GM19397 (cell line): Measurements from ENCODE around the gene FAM240B.

Source experiments
- ATAC-seq: cut with Tn5 transposase; IDR thresholded peaks from one replicate; pipeline ENCODE4 v1.9.1; 2021; ENCODE audit warnings: mild to moderate bottlenecking, moderate library complexity; ENCODE audit not compliant: unreplicated experiment

FAM240B gene

DNA sequence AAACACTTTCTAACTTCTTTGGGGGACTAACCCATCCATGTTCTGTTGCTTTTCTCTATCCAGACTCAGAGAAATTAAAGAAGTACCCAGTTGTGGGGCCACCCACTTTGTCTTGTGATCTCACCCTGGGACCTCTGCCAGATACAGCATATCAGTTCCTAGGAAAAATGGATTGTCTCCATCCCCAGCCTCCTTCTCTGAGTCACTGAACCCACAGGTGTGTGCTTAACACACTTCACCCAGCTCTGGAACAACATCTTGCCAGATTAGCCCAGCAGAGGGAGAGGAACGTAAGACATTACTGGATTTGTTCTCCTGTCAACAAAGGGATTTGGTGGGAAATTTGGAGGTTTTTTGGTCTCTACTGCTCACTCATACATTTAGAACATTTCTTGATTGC lies 19.2 kb downstream of the FAM240B start:
- ATAC-seq, result no peak

DNA sequence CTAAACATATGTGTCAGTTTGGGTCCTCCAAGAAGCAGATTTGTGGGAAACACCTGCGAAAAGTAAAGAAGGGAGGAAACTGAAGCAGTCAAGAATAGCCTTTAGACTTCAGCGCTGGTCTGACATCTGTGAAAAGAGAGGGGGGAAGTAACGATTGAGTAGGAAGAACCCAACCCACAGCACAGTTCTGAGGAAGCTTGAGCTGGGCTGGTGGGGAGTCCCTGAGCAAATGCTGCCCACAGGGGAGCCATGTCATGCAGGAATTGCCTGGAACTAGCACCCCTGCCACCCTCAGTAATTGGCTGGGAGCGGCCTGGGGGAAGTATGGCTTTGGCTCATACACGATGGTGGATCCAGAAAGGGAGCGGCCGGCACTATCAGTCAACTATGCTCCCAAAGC lies 20.6 kb downstream of the FAM240B start:
- ATAC-seq, result no peak

DNA sequence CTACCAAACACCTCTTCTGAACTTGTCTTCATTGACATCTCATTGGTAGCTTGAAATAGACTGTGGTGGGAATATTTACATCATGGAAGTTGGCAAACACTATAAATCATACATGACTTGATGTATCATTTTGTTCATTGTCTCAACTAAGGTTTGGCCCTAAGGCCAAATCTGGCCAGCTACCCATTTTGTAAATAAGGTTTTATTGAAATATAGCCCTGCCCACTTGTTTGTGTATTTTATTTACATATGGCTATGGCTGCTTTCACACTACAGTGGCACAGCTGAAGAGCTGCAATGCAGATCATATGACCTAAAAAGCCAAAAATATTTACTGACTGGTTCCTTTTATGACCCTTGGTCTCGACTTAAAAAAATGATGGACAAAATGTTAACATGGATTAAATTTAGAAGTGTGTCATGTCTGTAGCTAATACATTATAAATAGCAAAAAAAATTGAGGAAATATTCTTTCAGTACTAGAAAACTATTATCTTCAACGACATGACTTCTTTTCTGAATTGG lies 22.1 kb downstream of the FAM240B start:
- no peak for ATAC-seq

DNA sequence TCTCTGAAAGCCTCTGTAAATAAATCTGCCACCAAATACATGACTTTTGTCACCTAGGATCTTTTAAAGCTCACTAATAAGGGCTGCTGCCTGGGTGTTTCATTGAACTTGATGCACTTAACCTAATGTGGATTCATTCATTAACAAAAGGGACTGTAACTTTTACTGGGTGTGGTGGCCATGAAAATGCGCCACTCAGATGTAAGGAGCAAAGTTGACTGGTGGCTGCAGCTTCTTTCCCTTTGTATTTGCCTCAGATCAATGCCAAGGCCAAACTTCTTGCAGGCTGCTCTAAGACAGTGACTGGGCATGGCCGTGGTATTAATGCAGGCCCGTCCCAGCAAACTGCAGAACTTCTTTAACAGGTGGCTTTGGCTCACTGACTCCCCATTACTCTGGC lies 22.9 kb downstream of the FAM240B start:
- ATAC-seq, result no peak

DNA sequence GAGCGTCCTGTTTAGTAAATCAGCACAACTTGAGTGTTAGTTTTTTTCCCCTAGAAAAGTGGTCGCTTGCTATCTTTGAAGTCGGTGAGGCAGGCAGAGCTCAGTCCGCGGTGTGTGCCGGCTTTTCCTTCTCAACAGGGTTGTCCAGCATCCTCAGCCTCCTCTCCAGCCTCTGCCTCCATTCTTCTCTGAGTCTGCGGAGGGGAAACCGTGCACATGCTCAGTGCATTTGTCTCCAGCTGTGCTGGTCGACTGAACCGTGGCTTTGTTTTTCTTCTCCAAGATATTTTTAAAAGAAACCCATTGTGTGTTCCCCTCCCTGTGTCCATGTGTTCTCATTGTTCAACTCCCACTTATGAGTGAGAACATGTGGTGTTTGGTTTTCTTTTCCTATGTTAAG lies 25.3 kb downstream of the FAM240B start:
- ATAC-seq, result no peak

DNA sequence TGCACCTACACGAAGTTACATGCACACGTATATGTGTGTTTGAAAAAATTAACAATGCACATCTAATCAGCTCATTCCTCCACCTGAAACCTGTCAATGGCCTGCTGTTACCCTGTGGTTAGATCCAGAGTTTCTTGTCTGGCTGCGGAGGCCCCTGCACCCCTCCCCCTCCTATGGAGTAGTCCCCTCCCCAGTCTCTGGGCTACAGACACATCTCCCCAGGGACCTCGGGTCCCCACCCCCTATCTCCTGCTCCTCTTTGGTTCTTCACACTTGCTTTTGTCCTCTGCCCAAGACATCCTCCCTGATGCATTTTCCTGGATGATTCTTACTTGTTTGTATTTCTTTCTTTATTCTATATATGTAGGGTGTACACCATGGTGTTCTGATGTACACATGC lies 27.2 kb downstream of the FAM240B start:
- no peak for ATAC-seq

DNA sequence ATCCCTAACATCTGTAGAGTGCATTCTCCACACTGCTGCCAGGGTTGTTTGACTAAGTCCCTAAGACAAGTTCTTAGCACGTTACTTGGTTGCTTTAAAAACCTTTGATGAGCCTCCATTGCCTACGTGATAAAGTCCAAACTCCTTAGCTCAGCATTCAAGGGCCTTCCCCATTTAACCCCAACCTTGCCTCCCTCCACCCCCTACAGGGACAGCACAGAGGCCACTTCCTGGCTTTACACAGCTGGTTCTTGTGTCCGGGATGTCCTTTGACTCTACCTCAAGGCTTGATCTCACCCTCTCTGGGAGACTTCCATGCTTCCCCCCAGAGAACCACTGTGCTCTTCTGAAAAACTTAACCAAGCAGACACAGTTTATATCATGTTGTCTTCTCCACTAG lies 29.4 kb downstream of the FAM240B start:
- no peak for ATAC-seq

DNA sequence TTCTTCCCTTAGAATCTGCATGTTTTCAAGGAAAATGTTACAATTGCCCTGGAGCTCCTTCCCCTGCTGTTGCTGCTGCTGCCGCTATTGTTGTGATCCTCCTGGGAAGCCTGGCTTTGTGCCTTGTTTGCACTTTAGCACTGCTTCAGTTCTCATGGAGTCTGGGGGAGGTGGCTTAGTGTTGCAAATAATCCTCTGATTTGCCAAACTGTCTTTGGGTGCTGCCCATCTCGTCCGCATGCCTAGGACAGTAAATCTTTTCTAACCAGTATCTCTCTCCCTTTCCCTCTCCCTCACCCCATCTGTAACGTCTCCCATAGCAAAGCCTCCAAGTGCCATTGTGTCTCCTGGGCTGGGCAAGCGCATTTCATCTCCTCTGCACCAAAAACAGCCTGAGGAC lies 30.3 kb downstream of the FAM240B start:
- no peak for ATAC-seq

DNA sequence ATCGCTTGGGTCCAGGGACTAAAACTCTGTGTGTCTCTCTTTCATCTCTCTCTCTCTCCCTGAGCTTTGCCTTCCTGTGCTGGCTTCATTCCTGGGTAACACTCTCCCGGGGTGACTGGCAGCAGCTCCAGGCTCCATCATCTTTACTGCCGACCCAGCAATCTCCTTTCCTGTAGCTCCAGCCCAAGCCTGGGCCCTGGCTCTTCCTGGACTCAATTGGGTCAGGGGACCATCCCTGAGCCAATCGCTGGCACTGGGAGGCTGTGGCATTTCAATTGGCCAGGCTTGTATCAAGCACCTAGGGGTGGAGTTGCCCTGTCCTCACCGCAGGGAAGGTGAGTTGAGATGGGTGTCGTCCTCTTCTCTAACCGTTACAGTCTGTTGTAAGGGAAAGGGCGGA lies 31.9 kb downstream of the FAM240B start:
- ATAC-seq, result no peak

DNA sequence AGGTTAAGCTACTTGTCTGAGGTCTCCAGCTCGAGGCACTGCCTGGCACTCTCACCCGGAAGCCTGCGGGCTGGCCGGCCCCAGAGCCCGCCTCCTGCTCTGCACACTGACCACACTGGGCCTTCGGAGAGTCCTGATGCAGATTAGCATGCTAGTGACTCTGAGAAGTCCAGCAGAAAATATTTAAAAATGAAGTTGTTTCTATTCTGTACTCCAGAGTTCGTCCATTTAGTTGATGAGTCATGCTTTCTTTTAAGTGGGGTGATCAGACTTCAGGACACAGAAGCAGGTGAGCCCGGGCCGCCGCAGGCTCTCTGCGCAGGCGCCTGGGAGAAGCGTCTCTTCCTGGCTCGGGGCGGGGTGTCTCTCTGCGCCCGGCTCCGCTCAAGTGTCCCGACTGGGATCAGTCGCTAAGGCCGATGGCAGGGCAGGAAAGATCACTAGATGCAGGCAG lies 32.5 kb downstream of the FAM240B start:
- ATAC-seq, result peak; percentile 63

DNA sequence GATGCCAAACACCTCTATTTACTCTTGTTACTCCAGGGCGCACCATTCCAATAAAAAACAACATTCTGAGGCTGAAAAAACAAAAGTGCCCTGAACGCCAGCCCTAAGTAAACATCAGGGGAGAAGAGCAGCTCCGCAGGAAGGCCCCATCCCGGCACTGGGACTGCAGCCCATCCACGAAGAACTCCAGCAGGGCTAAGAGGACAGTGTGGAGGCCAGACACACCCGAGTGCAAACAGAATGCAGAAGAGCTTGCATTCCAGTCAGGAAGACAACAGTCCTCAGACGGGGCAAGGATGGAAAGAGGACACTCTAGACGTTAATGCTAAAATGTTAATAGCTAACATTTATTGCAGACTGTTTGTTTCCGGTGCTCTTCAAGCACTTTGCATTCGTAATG lies 33.0 kb downstream of the FAM240B start:
- no peak for ATAC-seq

DNA sequence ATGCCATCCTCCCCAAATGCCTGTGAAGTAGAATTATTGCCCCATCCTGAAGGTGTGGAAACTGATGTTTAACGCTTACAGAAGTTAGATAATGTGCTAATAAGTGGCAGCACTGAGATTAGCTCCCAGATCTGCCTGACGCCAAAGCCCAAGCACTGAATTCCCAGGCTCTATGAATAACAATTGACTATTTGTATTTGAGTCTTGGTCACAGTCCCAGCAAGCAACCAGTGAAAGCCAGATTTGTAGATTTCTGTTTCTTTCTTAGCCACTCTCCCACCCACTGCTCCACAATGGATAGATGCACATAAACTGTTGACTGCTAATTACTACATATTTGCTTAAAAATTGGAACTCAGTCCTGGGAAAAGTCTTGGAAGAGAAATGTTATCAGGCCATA lies 34.4 kb downstream of the FAM240B start:
- ATAC-seq, result no peak

DNA sequence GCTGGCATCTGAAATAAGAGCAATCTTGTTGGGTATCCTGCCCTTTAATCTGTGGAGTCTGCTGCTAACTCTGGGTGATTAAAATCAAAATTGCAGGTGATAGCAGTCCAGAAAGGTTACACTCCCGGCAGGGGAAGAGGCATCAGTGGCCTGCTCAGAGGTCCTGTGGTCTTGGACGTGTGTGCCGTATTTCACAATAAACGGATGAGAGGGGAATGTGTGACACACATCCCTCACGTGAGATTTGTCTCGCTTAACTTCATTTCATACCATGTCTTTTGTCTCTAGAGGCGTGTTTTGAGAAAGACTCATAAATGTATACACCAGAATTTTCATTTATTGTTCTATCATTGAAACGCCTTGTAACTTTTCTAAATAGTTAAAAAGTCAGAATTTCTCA lies 36.6 kb downstream of the FAM240B start:
- no peak for ATAC-seq

DNA sequence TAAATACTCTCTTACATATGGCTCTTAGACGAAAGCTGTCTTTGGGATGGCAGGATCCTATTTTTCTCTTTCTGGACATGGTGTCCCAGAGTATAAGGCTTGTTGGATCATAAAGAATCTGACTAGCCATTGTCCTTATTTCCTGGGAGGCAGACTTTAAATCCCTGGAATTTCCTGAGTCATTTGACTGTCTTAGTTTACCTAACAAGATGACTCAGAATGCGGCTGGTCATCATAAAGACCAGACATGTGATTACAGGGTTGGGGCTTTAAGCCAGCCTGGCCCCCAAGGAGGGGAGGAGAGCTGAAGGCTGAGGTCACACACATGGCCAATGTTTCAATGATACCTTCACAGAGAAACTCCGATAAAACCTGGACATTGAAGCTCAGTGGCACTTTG lies 37.2 kb downstream of the FAM240B start:
- no peak for ATAC-seq

DNA sequence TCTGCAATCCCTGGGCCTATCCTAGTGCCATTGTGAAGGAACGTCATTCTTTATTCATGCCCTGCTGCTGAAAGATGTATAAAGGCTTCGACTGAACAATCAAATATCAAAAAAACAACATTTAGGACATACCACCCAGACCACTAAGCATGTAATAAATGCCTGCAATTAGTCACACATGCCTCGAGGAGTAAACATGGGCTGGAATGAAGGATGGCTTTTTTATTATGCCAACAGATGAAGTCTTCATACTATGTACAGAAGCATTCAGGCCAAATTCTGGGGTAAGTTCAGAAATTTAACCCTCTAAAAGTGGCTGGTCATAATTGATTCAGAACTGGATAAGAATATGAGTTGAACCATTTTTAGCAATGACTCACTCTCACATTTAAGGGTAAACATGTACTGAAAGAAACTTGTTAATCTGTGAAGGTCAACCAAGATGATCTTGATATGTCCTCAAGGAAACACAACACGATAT lies 38.1 kb downstream of the FAM240B start:
- no peak for ATAC-seq

DNA sequence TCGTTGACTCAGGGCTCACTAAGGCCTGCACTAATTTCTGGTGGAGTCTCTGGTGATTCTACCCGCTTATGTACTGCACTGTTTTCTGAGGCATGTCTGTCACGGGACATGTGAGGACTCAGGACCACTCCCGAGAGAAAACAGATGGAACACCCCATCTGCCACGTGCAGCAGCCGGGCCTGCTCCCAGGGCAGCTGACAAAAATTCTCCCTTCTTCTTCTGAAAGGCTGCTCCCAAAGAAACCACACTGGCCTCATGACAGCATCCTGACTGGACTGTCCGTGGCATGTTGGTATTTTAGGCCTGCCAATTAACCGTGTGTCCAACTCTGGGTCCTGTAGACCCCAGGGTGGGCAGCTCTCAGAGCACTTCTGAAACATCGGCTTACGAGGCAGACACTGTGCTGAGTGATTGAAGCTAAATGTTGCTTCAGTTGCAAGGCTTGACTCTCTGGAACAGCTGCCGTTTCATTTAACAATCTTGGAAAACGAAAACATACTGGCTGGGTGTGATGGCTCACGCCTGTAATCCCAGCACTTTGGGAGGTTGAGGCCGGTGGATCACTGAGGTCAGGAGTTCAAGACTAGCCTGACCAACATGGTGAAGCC lies 39.0 kb downstream of the FAM240B start:
- ATAC-seq, result no peak

DNA sequence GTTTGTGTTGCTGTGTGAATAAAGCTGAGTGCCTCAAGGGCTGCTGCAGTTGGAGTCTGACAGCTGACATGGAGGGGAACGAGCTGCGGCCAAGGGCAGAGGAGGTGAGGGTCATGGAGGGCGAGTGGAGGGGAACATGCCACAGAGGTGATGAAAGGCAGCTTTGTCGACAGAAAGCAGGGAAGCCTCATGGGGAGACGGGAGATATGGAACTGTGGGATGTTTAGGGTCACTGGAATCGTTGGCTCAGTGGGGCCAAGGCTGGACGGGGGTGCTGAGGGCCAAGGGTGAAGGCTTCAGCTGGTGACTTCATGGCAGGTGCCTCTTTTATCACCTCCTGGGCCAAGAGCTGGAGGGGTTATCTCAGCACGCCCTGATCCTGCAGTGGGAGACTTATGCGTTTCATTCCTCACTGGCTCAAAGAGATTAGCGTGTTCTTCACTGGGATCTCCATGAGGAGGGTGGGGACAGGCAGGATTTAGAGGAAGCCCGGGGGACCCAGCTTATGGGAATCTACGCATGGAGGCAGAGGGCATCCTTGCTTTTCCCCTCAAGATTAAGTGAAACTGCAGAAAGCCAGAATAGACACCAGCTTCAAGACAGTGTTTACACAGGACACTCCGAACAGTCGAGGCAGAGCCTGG lies 42.2 kb downstream of the FAM240B start:
- ATAC-seq, result no peak

DNA sequence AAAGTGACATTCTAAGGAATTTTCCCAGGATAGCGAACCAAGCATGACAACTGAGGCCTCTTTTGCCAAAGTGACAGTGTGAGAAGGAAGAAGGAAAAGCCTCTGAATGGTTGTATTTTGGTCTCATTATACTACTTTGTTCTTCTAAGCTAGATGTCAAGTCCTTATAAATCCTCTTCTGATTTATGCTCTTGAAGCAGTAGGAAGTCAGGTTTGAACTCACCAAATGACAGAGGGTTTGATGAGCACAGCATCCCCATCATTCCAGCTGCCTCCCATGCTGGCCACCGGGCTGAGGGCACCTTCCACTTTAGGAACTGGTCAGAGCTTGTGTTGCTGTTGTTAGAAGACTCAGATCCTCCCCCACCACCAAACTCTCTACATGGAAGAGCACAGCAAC lies 44.1 kb downstream of the FAM240B start:
- ATAC-seq, result no peak

DNA sequence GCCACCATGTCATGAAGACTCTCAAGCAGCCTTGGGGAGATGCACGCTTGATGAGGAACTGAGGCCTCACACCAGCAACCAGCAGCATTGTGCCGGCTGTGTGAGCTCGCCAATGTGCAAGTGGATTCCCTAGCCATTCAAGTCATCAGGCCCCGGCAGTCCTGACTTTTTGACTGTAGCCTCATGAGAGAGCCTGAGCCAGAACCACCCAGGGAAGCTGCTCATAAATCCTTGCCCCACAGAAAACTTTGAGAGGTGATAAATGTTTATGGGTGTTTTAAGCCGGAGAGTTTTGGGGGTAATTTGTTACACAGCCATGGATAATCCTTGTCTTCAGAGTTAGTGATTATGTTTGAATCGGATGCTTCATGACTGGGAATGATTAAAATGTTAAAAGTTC lies 44.7 kb downstream of the FAM240B start:
- ATAC-seq, result no peak

DNA sequence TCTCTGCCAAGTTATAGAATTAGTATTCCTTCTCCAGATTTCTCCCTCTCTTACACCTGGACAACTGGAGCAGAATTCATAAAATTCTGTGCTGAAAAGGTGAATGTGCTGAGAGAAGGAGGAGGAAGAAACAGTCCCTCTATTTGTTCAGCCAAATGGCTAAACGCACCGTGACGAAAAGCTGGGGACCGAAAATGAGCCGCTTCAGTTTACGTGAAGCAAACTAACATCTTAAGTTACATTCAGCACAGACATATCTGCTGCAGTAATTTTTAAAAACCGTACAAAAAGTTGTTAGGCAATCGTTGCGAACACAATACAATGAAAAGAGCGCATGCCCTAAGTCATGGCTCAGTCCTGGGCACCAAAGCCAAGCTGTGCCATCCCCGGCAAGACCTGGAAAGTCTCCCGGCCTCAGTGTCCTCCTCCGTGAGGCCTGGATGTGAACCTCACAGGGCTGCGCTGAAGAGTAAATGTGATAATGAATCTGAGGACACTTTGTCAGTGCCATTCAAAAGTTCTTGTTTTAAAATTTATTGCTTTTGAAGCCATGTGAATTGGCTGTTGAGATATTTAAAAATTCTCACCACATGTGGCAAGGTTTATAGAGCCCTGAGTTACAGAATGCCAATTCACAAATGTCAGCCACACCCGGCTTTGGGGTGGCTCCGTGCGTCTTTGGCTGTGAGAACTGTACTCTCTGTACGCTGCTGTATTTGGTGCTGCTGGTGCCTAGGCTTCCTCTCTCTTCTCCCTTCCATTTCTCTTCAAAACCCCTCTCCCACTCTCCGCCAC lies 46.3 kb downstream of the FAM240B start:
- ATAC-seq, result no peak

DNA sequence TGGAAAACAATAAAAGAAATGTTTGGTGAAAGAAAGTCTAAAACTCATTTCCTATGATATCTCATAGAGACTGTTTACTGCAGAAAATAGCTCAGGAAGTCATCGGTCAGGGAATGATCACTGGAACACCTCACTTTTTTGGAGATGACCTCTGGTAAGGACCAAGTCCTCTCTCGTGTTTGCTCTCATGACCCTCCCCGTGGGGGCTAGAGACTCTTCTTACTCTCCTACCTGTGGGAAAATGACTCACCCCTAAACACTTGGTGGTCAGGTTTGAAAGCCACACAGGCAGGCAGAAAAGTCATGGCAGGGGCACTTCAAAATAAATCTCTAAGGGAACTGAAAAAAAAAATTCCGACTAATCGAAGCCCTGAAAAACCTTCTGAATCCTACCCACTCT lies 48.2 kb downstream of the FAM240B start:
- no peak for ATAC-seq

DNA sequence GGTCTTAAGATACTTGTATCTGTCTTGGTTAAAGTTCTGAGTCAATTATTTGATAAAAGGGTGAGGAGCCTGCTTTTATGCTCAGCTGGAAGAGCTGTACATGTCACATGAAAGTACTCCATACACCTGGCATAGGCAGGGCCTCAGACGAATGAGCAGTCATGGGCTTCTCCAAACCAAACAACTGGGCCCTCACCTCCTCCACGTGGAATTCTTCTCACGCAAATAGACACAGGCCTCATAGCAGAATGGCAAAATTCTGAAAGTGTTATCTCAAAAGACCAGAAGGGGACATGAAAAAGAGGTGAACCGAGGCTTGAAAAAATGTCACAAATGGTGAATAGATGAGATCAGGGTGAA lies 48.6 kb downstream of the FAM240B start:
- ATAC-seq, result no peak
